SHP77 (cell line): ENCODE results near the gene KCTD10.

Experiments used
- DNase-seq, 2 experiments: peaks; one replicate each; lab custom pipeline; 2025; lab: John Stamatoyannopoulos, UW

KCTD10 gene

DNA sequence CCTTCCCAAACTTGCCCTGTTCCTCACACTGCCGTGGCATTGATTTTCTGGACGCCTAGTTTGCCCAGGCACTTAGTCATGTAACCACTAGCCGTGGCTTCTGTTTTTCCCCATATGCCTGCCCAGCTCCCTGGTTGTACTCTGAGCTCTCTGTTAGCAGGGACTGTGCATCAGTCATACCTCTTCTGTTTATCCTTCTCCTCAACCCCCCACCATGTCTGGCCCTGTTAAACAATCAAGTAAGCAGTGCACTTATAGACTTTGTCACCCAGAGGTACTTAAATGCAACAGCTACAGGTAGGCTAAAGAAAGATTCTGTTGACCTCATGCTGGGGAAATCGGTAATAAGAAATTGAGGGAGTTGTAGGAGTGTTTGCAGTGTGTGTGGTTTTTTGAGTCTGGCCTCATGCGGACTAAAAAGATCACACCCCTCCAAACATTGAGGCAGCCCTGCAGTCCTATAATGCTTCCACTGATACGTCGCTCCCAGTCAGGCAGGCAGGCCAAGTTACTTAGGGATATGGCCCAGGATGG lies 17.3 kb upstream of the KCTD10 start:
- DNase-seq: no peak

DNA sequence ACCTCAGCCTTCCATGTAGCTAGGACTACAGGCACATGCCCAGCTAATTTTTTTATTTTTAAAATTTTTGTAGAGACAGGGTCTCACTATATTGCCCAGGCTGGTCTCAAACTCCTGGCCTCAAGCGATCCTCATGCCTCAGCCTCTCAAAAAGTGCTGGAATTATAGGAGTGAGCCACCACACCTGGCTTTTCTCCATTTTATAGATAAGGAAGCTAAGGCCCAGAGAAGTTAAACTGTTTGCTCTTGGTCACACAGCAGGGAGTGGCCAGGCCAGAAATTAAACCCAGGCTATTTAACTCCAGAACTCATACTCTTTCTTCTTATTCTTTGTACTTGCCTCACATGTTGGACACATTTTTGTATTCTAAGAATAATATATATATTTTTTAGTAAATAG lies 16.8 kb upstream of the KCTD10 start:
- no peak for DNase-seq

GRCh38 chr12:109493090-109493489 lies 16.0 kb upstream of the KCTD10 start:
- no peak for DNase-seq

DNA sequence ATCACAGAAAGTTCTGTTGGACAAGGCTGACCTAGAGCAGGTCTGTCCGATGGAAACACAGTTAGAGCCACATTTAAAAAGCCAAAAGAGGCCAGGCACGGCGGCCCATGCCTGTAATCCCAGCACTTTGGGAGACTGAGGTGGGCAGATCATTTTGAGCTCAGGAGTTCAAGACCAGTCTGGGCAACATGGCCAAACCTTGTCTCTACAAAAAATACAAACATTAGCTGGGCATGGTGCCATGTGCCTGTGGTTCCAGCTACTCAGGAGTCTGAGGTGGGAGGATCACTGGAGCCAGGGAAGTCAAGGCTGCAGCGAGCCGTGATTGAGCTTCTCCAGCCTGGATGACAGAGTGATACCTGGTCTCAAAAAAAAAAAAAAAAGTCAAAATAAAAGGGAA lies 15.3 kb upstream of the KCTD10 start:
- no peak for DNase-seq

DNA sequence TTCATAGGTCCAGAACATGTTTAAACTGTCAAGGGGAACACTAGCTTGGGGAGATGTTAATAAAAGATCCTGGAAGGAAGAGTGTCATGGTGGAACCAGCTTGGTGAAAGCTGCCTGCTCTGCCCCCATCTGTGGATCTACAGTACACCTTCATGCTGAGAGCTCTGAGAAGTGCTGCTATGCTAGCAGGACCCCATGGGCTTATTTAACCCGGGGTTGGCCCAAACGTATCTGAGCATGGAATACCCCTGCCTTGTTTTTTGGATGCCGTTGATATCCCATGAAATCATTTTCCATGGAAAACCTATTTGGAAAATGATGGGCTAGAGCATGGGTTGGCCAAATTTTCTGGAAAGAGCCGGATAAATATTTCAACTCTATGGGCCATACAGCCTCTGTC lies 14.6 kb upstream of the KCTD10 start:
- DNase-seq: no peak

GRCh38 chr12:109489955-109490565 lies 13.0 kb upstream of the KCTD10 start:
- DNase-seq: no peak

DNA sequence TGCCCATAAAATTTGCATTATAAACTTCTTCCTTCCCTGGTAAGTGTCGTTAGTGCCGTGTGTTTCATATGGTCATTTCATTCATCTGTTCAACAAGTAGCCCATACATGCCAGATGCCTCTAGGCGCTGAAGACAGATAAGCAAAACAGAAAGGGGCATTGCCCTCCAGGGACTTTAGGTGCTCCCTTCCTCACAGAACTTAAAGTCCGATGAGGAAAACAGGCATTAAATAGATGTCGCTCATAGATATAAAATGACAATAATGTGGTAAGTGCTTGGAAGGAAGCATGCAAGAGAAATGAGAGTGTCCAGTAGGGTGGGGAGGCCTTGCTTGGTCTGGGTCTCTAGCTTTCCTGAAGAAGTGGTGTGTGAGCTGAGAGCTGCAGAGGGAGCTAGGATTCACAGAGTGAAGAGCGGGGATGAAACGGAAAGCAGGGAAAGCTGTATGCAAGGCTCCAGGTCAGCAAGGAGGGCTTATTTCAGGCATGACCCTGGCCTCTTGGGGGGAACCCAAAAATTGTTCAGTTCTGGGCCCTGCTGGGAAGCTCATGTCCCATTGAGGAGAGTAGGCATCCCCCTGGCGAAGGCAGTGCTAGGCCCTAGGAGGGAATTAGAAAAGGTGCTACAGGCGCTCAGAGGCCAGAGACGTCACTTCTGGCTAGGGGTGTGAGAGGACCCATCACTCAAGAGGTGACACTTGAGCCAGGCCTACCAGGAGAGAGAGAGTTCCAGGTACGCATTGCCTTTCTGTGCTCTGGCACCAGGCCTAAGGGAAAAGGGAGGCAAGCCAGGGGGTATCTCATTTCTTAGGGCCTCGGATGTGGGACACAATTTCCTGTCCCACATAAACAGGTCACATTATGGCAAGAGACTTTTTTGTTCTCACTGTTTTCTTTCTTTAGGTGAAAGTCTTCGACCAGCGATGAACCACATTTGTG lies 12.2 kb upstream of the KCTD10 start:
- no peak for DNase-seq

DNA sequence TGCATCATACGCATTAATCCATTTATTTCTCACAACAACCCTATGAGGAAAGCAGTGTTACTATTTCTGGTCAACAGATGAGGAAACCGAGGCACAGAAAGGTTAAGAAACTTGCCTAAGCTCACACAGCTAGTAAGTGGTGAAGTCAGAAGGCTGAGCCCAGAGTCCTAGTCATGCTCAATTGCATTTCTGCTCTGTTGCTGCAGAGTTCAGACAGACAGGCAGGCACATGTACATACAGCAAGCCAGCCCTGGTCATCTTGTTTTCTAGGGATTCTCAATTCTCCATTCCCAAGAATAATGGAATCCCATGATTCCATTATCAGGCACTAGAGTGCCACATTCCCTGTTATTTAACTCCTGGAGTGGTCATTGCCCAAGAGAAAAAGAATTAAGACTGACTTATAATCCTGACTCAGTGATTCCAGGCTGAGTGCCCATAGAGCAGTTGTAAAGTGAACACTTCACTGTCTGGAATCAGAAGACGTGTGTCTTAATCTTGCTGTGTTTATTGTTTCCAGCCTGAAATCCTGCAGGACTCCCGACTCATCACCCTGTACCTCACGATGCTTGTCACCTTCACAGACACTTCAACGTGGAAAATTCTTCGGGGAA lies 11.1 kb upstream of the KCTD10 start:
- no peak for DNase-seq

GRCh38 chr12:109487181-109488050 lies 10.3 kb upstream of the KCTD10 start:
- DNase-seq: no peak

DNA sequence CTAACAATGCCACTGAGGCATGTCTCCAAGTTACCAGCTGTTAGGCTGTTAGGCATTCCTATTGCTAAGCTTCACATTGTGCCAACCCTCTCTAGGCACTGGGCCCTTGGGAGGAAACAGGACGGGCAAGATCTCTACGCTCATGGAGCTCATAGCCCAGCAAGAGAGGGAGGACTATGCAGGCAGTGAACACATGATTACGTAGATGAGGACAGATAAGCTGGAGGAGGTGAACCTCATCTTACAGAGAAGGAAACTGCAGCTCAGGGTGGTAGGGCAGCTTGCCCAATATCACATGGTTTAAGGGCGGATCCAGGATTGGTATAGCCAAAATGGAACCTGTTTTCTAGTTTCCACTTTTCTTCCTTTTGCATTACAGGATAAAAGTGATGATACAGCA lies 8.1 kb upstream of the KCTD10 start:
- no peak for DNase-seq

DNA sequence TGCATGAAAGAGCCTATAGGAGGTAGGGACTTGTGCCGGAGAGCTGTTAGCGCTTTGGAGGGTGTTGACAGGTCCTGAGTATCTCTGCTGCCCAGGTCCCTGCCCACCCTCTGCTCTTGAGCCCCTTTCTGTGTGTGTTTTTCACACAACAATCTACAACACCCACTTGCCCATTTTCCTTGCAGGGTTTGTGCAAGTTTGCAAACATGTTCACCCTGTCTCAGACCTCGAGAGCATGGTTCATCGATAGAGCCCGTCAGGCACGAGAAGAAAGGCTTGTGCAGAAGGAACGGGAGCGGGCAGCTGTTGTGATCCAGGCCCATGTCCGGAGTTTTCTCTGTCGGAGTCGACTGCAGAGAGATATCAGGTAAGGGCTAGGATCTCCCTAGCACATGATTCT lies 6.2 kb upstream of the KCTD10 start:
- DNase-seq: no peak

DNA sequence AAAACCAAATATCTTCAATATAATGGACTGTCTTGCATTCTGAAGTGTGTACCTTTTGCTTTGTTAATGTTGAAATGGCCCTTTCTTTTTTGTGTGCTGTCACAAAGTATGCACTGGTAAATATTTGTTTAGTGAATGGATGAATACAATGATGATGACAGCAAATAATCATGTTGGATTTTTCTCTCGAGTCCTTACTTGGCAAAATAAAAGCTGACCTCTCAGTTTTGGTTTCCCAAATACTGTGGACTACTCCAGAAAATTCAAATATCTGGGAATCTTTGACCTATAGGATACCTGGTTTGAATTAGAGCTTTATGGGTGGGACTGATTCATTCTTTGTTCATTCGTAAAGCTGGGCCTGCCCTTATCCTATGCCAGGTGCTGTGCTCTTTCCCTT lies 5.8 kb upstream of the KCTD10 start:
- no peak for DNase-seq

GRCh38 chr12:109482491-109482890 lies 5.4 kb upstream of the KCTD10 start:
- no peak for DNase-seq

GRCh38 chr12:109481863-109482262 lies 4.8 kb upstream of the KCTD10 start:
- no peak for DNase-seq

- no peak for DNase-seq
Observed at GRCh38 chr12:109480356-109480755, 3.3 kb upstream of the KCTD10 start.

GRCh38 chr12:109479761-109480160 lies 2.7 kb upstream of the KCTD10 start:
- DNase-seq: no peak

DNA sequence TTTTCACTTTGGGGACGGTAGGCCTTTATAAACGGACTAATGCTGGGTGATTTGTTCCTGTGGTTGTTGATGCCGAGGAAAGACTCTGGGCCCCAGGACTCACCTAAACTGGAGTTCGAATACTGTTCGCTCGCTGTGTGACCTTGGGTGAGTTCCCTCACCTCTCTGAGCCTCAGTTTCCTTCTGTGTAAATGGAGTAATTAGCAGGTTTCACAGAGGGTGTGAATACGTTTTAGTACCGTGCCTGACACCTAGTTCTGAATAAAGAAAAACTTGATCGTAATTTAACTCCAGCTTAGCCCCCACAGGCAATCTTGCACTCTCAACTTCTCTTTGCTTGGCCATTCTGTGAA lies 839 bp upstream of the KCTD10 start:
- DNase-seq: no peak

DNA sequence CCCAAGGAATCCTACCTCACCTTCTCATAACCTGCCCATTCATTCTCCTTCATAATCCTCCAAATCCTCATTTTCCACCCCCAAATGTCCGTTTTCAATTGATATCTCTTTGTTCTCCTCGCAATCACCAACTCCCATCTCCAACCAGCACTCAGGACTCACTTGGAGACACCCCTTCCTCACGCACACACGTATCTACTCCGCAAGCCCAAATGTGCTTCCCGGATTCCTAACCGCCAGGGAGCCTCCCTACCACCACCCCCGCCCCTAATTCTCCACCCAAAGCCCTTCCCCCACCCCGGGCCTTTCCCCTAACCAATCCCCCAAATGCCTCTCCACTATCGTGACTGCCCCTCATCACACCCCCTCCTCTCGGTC lies 304 bp downstream of the KCTD10 start:
- no peak for DNase-seq

GRCh38 chr12:109475993-109476806 lies 900 bp downstream of the KCTD10 start:
- no peak for DNase-seq

GRCh38 chr12:109475121-109475520 lies 2.0 kb downstream of the KCTD10 start:
- DNase-seq: no peak
